ENCODE results near the gene STK38L.

Gene STK38L

GRCh38 chr12:27337376-27337775 lies 93.3 kb downstream of the STK38L start:
- H3K79me2 ChIP-seq (ENCODE audit: control insufficient read depth, insufficient read depth, low read length): peaks cover 1% of the 10 kb centered on the region
- H2BK5ac ChIP-seq (ENCODE audit: low read length): no peak overlapping the region
- no peak overlapping the region for H3K4me3 ChIP-seq (ENCODE audit: low read length)

DNA sequence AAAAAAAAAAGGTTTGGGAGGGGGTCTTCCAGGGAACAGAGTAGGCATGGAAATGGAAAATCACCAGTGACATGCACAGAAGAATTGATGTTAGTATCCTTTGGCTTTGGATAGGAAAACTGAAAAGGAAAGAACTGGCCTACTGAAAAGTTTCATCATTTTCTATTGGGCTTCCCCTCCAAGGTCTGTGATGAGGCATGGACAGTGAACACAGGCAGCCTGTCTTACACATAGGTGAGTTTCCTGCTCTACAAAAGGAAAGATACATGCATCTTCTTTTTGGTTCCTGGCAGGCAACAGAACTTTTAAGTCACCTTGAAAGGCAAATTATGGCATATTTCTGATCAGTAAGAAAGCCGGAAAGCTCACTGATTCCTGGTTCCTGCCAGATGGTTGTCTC lies 94.4 kb downstream of the STK38L start:
- Histone ChIP-seq H3K18ac (ENCODE audit: low read length) (no peak overlapping the region), H3K4ac (ENCODE audit: low read depth, low read length) (no peak overlapping the region), H3K36me3 (ENCODE audit: control insufficient read depth, insufficient read depth, low read length) (no peaks in the 10 kb centered on the region), H2BK5ac (ENCODE audit: low read length) (no peak overlapping the region), H3K56ac (ENCODE audit: low read length) (no peak overlapping the region), H3K27ac (ENCODE audit: low read depth, low read length) (no peak overlapping the region), H2BK15ac (replicated peaks; ENCODE audit: low read depth) (no peak overlapping the region), H3K4me2 (ENCODE audit: low read length) (no peak overlapping the region), H4K5ac (ENCODE audit: low read length) (no peak overlapping the region), H3K9ac (ENCODE audit: low read length) (no peak overlapping the region), H2AK5ac (ENCODE audit: low read length) (no peak overlapping the region), H3K23ac (ENCODE audit: low read length) (no peak overlapping the region), H3K4me3 (ENCODE audit: low read length) (no peak overlapping the region), H3K27me3 (ENCODE audit: insufficient read depth, low read length, poor library complexity) (no peaks in the 10 kb centered on the region), H4K8ac (ENCODE audit: low read depth, low read length) (no peak overlapping the region), H3K79me1 (ENCODE audit: low read length) (peaks cover 2% of the 10 kb centered on the region), H3K4me1 (ENCODE audit: control insufficient read depth, low read depth, low read length) (no peaks in the 10 kb centered on the region), H3K79me2 (ENCODE audit: control insufficient read depth, insufficient read depth, low read length) (peaks cover 1% of the 10 kb centered on the region), H2BK120ac (ENCODE audit: low read depth, low read length) (no peak overlapping the region)
- DNase-seq: no peak
- WGBS (ENCODE audit: extremely low coverage, insufficient coverage, low lambda C conversion rate): no CpG with 5 or more reads among the region's 1 CpG

More at GRCh38 chr12:27337376-27337775, 93.3 kb downstream of the STK38L start:
- Histone ChIP-seq H3K4me2 (ENCODE audit: low read length) (no peak overlapping the region), H3K79me1 (ENCODE audit: low read length) (peaks cover 2% of the 10 kb centered on the region), H3K56ac (ENCODE audit: low read length) (no peak overlapping the region), H2BK120ac (ENCODE audit: low read depth, low read length) (no peak overlapping the region), H2AK5ac (ENCODE audit: low read length) (no peak overlapping the region), H4K5ac (ENCODE audit: low read length) (no peak overlapping the region), H2BK15ac (replicated peaks; ENCODE audit: low read depth) (no peak overlapping the region), H3K4ac (ENCODE audit: low read depth, low read length) (no peak overlapping the region), H3K18ac (ENCODE audit: low read length) (no peak overlapping the region), H3K23ac (ENCODE audit: low read length) (no peak overlapping the region), H3K9ac (ENCODE audit: low read length) (no peak overlapping the region), H4K8ac (ENCODE audit: low read depth, low read length) (no peak overlapping the region), H3K36me3 (ENCODE audit: control insufficient read depth, insufficient read depth, low read length) (no peaks in the 10 kb centered on the region), H3K27ac (ENCODE audit: low read depth, low read length) (no peak overlapping the region), H3K27me3 (ENCODE audit: insufficient read depth, low read length, poor library complexity) (no peaks in the 10 kb centered on the region), H3K4me1 (ENCODE audit: control insufficient read depth, low read depth, low read length) (no peaks in the 10 kb centered on the region)
- WGBS (ENCODE audit: extremely low coverage, insufficient coverage, low lambda C conversion rate): no CpG with 5 or more reads among the region's 1 CpG
- DNase-seq: peak; percentile 42

GRCh38 chr12:27340971-27341370 lies 96.9 kb downstream of the STK38L start:
- no peak for DNase-seq
- H4K5ac ChIP-seq (ENCODE audit: low read length): no peak overlapping the region
- no peaks in the 10 kb centered on the region for H3K36me3 ChIP-seq (ENCODE audit: control insufficient read depth, insufficient read depth, low read length)
- no peak overlapping the region for H3K18ac ChIP-seq (ENCODE audit: low read length)
- no peak overlapping the region for H3K23ac ChIP-seq (ENCODE audit: low read length)
- no peak overlapping the region for H2BK5ac ChIP-seq (ENCODE audit: low read length)
- H2BK15ac ChIP-seq (replicated peaks; ENCODE audit: low read depth): no peak overlapping the region
- no CpG with 5 or more reads among the region's 3 CpGs for WGBS (ENCODE audit: extremely low coverage, insufficient coverage, low lambda C conversion rate)
- no peak overlapping the region for H4K8ac ChIP-seq (ENCODE audit: low read depth, low read length)
- H2AK5ac ChIP-seq (ENCODE audit: low read length): no peak overlapping the region
- no peak overlapping the region for H3K4me3 ChIP-seq (ENCODE audit: low read length)
- no peak overlapping the region for H2BK120ac ChIP-seq (ENCODE audit: low read depth, low read length)
- no peak overlapping the region for H3K9ac ChIP-seq (ENCODE audit: low read length)
- peaks cover 1% of the 10 kb centered on the region for H3K79me2 ChIP-seq (ENCODE audit: control insufficient read depth, insufficient read depth, low read length)
- H3K56ac ChIP-seq (ENCODE audit: low read length): no peak overlapping the region
- H3K4me2 ChIP-seq (ENCODE audit: low read length): no peak overlapping the region
- no peak overlapping the region for H3K27ac ChIP-seq (ENCODE audit: low read depth, low read length)
- H3K27me3 ChIP-seq (ENCODE audit: insufficient read depth, low read length, poor library complexity): no peaks in the 10 kb centered on the region
- H3K79me1 ChIP-seq (ENCODE audit: low read length): peaks cover 2% of the 10 kb centered on the region
- H3K4ac ChIP-seq (ENCODE audit: low read depth, low read length): no peak overlapping the region
- H3K4me1 ChIP-seq (ENCODE audit: control insufficient read depth, low read depth, low read length): peaks cover 3% of the 10 kb centered on the region

DNA sequence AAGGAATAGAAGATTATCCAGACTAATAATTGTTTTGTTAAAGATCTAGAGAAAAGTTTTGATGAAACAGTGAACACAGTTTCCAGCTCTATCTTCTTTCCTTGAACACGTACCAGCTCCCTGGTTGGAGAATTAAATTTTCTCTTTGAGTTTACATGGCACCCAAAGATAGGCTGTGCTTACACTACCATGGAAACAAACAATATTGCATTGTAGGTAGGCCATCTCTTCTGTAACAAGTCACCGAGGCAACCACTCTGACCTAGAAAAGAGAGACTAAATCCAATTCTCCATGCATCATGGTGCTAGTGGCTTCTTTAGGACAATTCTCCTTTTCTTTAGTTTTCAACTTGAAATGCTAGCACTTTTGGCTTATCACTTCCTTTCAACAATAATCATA lies 98.5 kb downstream of the STK38L start:
- no peak overlapping the region for H3K18ac ChIP-seq (ENCODE audit: low read length)
- H3K27me3 ChIP-seq (ENCODE audit: insufficient read depth, low read length, poor library complexity): no peaks in the 10 kb centered on the region
- no peak overlapping the region for H3K4me2 ChIP-seq (ENCODE audit: low read length)
- no peak overlapping the region for H3K4ac ChIP-seq (ENCODE audit: low read depth, low read length)
- peaks cover 2% of the 10 kb centered on the region for H3K79me1 ChIP-seq (ENCODE audit: low read length)
- H3K23ac ChIP-seq (ENCODE audit: low read length): no peak overlapping the region
- no peak overlapping the region for H4K5ac ChIP-seq (ENCODE audit: low read length)
- H2BK15ac ChIP-seq (replicated peaks; ENCODE audit: low read depth): no peak overlapping the region
- H3K36me3 ChIP-seq (ENCODE audit: control insufficient read depth, insufficient read depth, low read length): no peaks in the 10 kb centered on the region
- no peak overlapping the region for H2AK5ac ChIP-seq (ENCODE audit: low read length)
- H3K9ac ChIP-seq (ENCODE audit: low read length): no peak overlapping the region
- H3K56ac ChIP-seq (ENCODE audit: low read length): no peak overlapping the region
- no peak overlapping the region for H2BK5ac ChIP-seq (ENCODE audit: low read length)
- DNase-seq: no peak
- H3K79me2 ChIP-seq (ENCODE audit: control insufficient read depth, insufficient read depth, low read length): peaks cover 1% of the 10 kb centered on the region
- H4K8ac ChIP-seq (ENCODE audit: low read depth, low read length): no peak overlapping the region
- H3K4me3 ChIP-seq (ENCODE audit: low read length): no peak overlapping the region
- H2BK120ac ChIP-seq (ENCODE audit: low read depth, low read length): no peak overlapping the region
- no peak overlapping the region for H3K27ac ChIP-seq (ENCODE audit: low read depth, low read length)
- peaks cover 3% of the 10 kb centered on the region for H3K4me1 ChIP-seq (ENCODE audit: control insufficient read depth, low read depth, low read length)
- no CpG with 5 or more reads among the region's 2 CpGs for WGBS (ENCODE audit: extremely low coverage, insufficient coverage, low lambda C conversion rate)

- H2BK15ac ChIP-seq (replicated peaks; ENCODE audit: low read depth): no peak overlapping the region
- no peak overlapping the region for H3K18ac ChIP-seq (ENCODE audit: low read length)
- no peak overlapping the region for H4K8ac ChIP-seq (ENCODE audit: low read depth, low read length)
- no peak overlapping the region for H2BK120ac ChIP-seq (ENCODE audit: low read depth, low read length)
- H3K4ac ChIP-seq (ENCODE audit: low read depth, low read length): no peak overlapping the region
- H3K9ac ChIP-seq (ENCODE audit: low read length): no peak overlapping the region
- no peak overlapping the region for H2AK5ac ChIP-seq (ENCODE audit: low read length)
- no peak overlapping the region for H3K4me2 ChIP-seq (ENCODE audit: low read length)
- peaks cover 1% of the 10 kb centered on the region for H3K79me2 ChIP-seq (ENCODE audit: control insufficient read depth, insufficient read depth, low read length)
- no peaks in the 10 kb centered on the region for H3K36me3 ChIP-seq (ENCODE audit: control insufficient read depth, insufficient read depth, low read length)
- H3K23ac ChIP-seq (ENCODE audit: low read length): no peak overlapping the region
- peak; percentile 80 for DNase-seq
- H3K27ac ChIP-seq (ENCODE audit: low read depth, low read length): no peak overlapping the region
- H3K27me3 ChIP-seq (ENCODE audit: insufficient read depth, low read length, poor library complexity): no peaks in the 10 kb centered on the region
- H2BK5ac ChIP-seq (ENCODE audit: low read length): no peak overlapping the region
- H3K4me3 ChIP-seq (ENCODE audit: low read length): no peak overlapping the region
- H4K5ac ChIP-seq (ENCODE audit: low read length): no peak overlapping the region
- H3K4me1 ChIP-seq (ENCODE audit: control insufficient read depth, low read depth, low read length): peaks cover 7% of the 10 kb centered on the region
- no peak overlapping the region for H3K56ac ChIP-seq (ENCODE audit: low read length)
- no CpG with 5 or more reads among the region's 5 CpGs for WGBS (ENCODE audit: extremely low coverage, insufficient coverage, low lambda C conversion rate)
- peaks cover 2% of the 10 kb centered on the region for H3K79me1 ChIP-seq (ENCODE audit: low read length)
These were observed 99.3 kb downstream of the STK38L start for GRCh38 chr12:27343255-27344000.

GRCh38 chr12:27344246-27344645 lies 100.2 kb downstream of the STK38L start:
- no peak for DNase-seq
- H4K8ac ChIP-seq (ENCODE audit: low read depth, low read length): no peak overlapping the region
- no peak overlapping the region for H3K18ac ChIP-seq (ENCODE audit: low read length)
- H3K23ac ChIP-seq (ENCODE audit: low read length): no peak overlapping the region
- no peak overlapping the region for H3K27ac ChIP-seq (ENCODE audit: low read depth, low read length)
- H3K79me2 ChIP-seq (ENCODE audit: control insufficient read depth, insufficient read depth, low read length): peaks cover 1% of the 10 kb centered on the region
- H3K4me2 ChIP-seq (ENCODE audit: low read length): no peak overlapping the region
- H2BK15ac ChIP-seq (replicated peaks; ENCODE audit: low read depth): no peak overlapping the region
- H3K4me3 ChIP-seq (ENCODE audit: low read length): no peak overlapping the region
- H3K56ac ChIP-seq (ENCODE audit: low read length): no peak overlapping the region
- H3K36me3 ChIP-seq (ENCODE audit: control insufficient read depth, insufficient read depth, low read length): no peaks in the 10 kb centered on the region
- H3K79me1 ChIP-seq (ENCODE audit: low read length): peaks cover 3% of the 10 kb centered on the region
- H2BK5ac ChIP-seq (ENCODE audit: low read length): no peak overlapping the region
- no peaks in the 10 kb centered on the region for H3K27me3 ChIP-seq (ENCODE audit: insufficient read depth, low read length, poor library complexity)
- H2AK5ac ChIP-seq (ENCODE audit: low read length): no peak overlapping the region
- no peak overlapping the region for H3K4ac ChIP-seq (ENCODE audit: low read depth, low read length)
- H2BK120ac ChIP-seq (ENCODE audit: low read depth, low read length): no peak overlapping the region
- H3K9ac ChIP-seq (ENCODE audit: low read length): no peak overlapping the region
- H4K5ac ChIP-seq (ENCODE audit: low read length): no peak overlapping the region
- peaks cover 7% of the 10 kb centered on the region for H3K4me1 ChIP-seq (ENCODE audit: control insufficient read depth, low read depth, low read length)
- no CpG with 5 or more reads among the region's 2 CpGs for WGBS (ENCODE audit: extremely low coverage, insufficient coverage, low lambda C conversion rate)
